Common myeloid progenitor, CD34-positive (primary cell): ENCODE data around the gene CAVIN1.
"Not testable (repeated sequence)": the region's sequence is repeated elsewhere in the genome, so short reads cannot be mapped to it uniquely, and the experiment has no call there.

Experiments
- CTCF ChIA-PET: fragments of 350-600 bp; sonication (Branson Sonifier 250); formaldehyde crosslinking; loops from one replicate; lab custom pipeline; 2021; ENCODE audit warnings: antibody characterized with exemption; lab: Charles Lee
- POLR2A ChIA-PET: fragments of 350-600 bp; sonication (Branson Sonifier 250); formaldehyde crosslinking; loops from one replicate; lab custom pipeline; 2021; ENCODE audit warnings: antibody characterized with exemption; lab: Charles Lee
- DNase-seq, 3 donors: peaks; one replicate each; pipeline versions ENCODE4 v3.0.0 to v3.0.0-alpha.2; 2013
- H3K27ac ChIP-seq, 2 experiments: 1 replicate in 1 of 2; 2 replicates in 1 of 2; pipeline ENCODE4 v1.7.0; 2013; ENCODE audit warnings: inconsistent platforms in 2 of 2, low read length in 2 of 2, mild to moderate bottlenecking in 2 of 2, low read depth in 1 of 2, moderate library complexity in 1 of 2; ENCODE audit not compliant: severe bottlenecking in 2 of 2, insufficient read depth in 1 of 2, poor library complexity in 1 of 2
- H3K27me3 ChIP-seq, 5 experiments: replicated peaks in 2 of 5; 1 replicate in 3 of 5; 2 replicates in 2 of 5; pipeline versions ENCODE4 v1.6.1 to v1.7.0; 2013; ENCODE audit warnings: low read length in 4 of 5, mild to moderate bottlenecking in 2 of 5, moderate library complexity in 2 of 5, inconsistent platforms in 1 of 5; ENCODE audit not compliant: insufficient read depth in 5 of 5, control insufficient read depth in 4 of 5
- H3K36me3 ChIP-seq, 4 experiments: 1 replicate in 2 of 4; 2 replicates in 2 of 4; pipeline versions ENCODE4 v1.6.1 to v1.7.0; 2013; ENCODE audit warnings: low read length in 3 of 4, control low read depth in 1 of 4, mild to moderate bottlenecking in 1 of 4; ENCODE audit not compliant: control insufficient read depth in 4 of 4, insufficient read depth in 4 of 4
- H3K4me1 ChIP-seq, 4 experiments: 1 replicate in 3 of 4; 2 replicates in 1 of 4; pipeline versions ENCODE4 v1.6.1 to v1.7.1; 2013; ENCODE audit warnings: low read length in 3 of 4, mild to moderate bottlenecking in 3 of 4, control low read depth in 1 of 4, inconsistent platforms in 1 of 4, moderate library complexity in 1 of 4; ENCODE audit not compliant: control insufficient read depth in 4 of 4, insufficient read depth in 4 of 4; ENCODE audit errors: control extremely low read depth in 1 of 4
- H3K4me3 ChIP-seq, 7 experiments: 1 replicate in 4 of 7; 2 replicates in 3 of 7; pipeline versions ENCODE4 v1.5.1 to v1.7.0; 2013; ENCODE audit warnings: mild to moderate bottlenecking in 7 of 7, low read length in 6 of 7, moderate library complexity in 6 of 7, inconsistent platforms in 2 of 7, low read depth in 2 of 7, control low read depth in 1 of 7; ENCODE audit not compliant: insufficient read depth in 4 of 7, control insufficient read depth in 1 of 7; ENCODE audit errors: extremely low read depth in 1 of 7
- H3K9me3 ChIP-seq, 5 experiments: 1 replicate in 4 of 5; 2 replicates in 1 of 5; pipeline versions ENCODE4 v1.6.1 to v1.7.1; 2013; ENCODE audit warnings: low read length in 4 of 5, mild to moderate bottlenecking in 2 of 5, inconsistent platforms in 1 of 5, low read depth in 1 of 5, moderate library complexity in 1 of 5; ENCODE audit not compliant: control insufficient read depth in 4 of 5, insufficient read depth in 2 of 5; ENCODE audit errors: control extremely low read depth in 1 of 5
- WGBS: methylation state at CpG from one replicate; pipeline ENCODE4 v1.1.5; 2013; ENCODE audit not compliant: insufficient coverage; 5-methylcytosine and 5-hydroxymethylcytosine counted together

CAVIN1 gene

DNA sequence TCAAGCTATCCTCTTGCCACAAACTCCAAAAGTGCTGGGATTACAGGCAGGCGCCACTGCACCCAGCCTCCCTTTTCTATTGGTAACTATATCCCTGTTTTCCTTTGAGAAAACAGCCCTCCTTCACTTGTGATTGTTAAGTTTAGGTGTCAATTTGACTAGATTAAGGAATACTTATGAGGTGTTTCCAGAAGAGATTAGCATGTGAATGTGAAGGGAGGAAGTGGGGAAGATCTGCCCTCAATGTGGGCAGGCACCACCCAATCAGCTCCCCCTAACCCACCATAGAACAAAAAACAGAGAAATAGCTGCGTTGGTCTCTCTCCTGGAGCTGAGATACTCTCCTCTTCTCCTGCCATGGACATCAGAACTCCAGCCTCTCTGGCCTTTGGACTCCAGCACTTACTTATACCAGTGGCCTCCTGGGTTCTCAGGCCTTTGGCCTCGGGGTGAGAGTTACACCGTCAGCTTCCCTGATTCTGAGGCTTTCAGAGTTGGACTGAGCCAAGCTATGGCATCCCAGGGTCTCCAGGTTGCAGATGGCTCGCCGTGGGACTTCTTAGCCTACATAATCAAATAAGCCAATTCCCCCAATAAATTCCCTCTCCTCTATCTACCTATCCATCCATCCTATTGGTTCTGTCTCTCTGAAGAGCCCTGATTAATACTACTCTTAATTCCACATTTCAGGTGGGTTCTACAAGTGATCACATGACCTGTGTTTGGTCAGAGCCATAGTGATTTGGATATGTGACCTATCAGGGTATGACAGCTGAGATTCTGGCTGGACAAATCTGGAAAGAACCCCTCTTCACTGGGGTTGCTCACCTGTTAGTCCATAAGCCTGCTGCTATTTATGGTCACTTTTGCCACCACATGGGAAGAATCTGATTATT is 22.9 kb downstream of the CAVIN1 start:
- DNase-seq, result no peak
- 83% methylated on average over 5 of the region's 6 CpGs for WGBS
- Histone ChIP-seq H3K4me1 (peaks cover 0 to 22% (median 17%) of the 10 kb centered on the region in 4 experiments), H3K27me3 (no peaks in the 10 kb centered on the region), H3K4me3 (peak overlapping the region in 1 of 7 experiments; percentile 37), H3K27ac (peak overlapping the region in 1 of 2 experiments; percentile 29), H3K9me3 (no peaks in the 10 kb centered on the region), H3K36me3 (peaks cover 0 to 16% (median 12%) of the 10 kb centered on the region in 4 experiments)
- CTCF ChIA-PET, result interaction anchor here (1.3 to 12.1 kb wide), 9 partner anchors 9 to 177 kb away, joined by 3 to 174 read pairs (median 9); partner anchors contain the start of gene STAT3
- POLR2A ChIA-PET, result interaction anchor here (1.5 kb wide), 1 partner anchor 11 kb away, joined by 7 read pairs; the partner anchor contains the start of gene STAT3

DNA sequence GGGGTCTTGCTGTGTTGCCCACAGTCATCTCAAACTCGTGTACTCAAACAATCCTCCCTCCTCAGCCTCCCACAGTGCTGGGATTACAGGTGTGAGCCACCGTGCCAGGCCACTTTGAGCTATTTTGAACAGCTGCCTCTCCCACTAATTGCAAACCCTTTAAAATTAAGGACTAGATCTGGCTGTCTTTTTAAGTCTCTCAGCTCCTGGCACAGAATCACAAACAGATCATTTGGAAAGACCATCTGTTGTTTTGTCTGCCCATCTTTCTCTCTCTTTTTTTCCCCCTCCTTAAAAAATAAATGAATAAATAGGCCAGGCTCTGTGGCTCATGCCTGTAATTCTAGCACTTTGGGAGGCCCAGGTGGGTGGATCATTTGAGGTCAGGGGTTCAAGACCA is 23.9 kb downstream of the CAVIN1 start:
- ChIA-PET POLR2A (interaction anchor here (0.6 to 1.6 kb wide), 3 partner anchors 10 to 113 kb away, joined by 4 to 8 read pairs (median 7); partner anchors contain the start of gene STAT3), CTCF (interaction anchor here (1.0 to 12.1 kb wide), 10 partner anchors 8 to 176 kb away, joined by 3 to 174 read pairs (median 7); partner anchors contain the start of gene STAT3)
- no peaks in the 10 kb centered on the region for H3K27me3 ChIP-seq
- WGBS, result 100% methylated on average over 2 of the region's 2 CpGs
- H3K4me1 ChIP-seq, result peaks cover 0 to 22% (median 17%) of the 10 kb centered on the region in 4 experiments
- H3K9me3 ChIP-seq, result no peaks in the 10 kb centered on the region
- no peak overlapping the region for H3K27ac ChIP-seq
- H3K4me3 ChIP-seq, result no peak overlapping the region
- peaks cover 0 to 6% (median 3%) of the 10 kb centered on the region in 4 experiments for H3K36me3 ChIP-seq
- no peak for DNase-seq

DNA sequence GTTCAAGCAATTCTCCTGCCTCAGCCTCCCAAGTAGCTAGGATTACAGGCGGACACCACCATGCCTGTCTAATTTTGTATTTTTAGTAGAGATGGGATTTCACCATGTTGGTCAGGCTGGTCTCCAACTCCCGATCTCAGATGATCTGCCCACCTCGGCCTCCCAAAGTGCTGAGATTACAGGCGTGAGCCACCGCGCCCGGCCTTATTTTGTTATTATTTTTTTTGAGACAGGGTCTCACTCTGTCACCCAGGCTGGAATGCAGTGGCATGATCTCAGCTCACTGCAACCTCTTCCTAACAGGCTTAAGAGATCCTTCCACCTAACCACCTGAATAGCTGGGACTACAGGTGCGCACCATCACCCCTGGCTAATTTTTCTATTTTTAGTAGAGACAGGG is 27.5 kb downstream of the CAVIN1 start:
- CTCF ChIA-PET, result interaction anchor here (1.1 kb wide), 1 partner anchor 201 kb away, joined by 3 read pairs; the partner anchor contains the start of gene GHDC
- 100% methylated on average over 7 of the region's 8 CpGs for WGBS
- H3K27me3 ChIP-seq, H3K36me3 ChIP-seq, DNase-seq, H3K4me3 ChIP-seq, H3K9me3 ChIP-seq, POLR2A ChIA-PET, H3K27ac ChIP-seq: not testable (repeated sequence)
- peaks cover 0 to 10% (median 7%) of the 10 kb centered on the region in 4 experiments for H3K4me1 ChIP-seq

DNA sequence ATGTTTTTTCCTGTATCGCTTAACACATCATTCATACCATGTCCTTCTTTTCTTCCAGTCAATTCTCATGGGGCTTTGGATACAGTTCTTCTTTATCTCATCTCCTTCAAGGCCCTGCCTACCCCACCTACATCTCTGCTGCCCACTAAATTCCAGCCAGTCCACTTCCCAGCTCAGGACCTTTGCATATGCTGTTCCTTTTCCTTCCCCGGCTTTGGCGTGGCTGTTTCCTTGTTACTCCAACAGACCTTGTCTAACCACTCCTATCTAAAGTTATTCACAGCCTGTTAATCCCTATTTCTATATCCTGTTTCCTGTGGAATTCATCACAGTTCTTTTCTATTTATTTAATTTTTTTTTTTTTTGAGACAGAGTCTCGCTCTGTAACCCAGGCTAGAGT is 28.2 kb downstream of the CAVIN1 start:
- H3K9me3 ChIP-seq, result no peaks in the 10 kb centered on the region
- 100% methylated on average over 3 of the region's 4 CpGs for WGBS
- DNase-seq, result no peak
- POLR2A ChIA-PET, result no interaction called here
- no peak overlapping the region for H3K4me3 ChIP-seq
- H3K27ac ChIP-seq, result no peak overlapping the region
- H3K4me1 ChIP-seq, result peaks cover 2 to 6% (median 4%) of the 10 kb centered on the region in 4 experiments
- no peaks in the 10 kb centered on the region for H3K36me3 ChIP-seq
- no peaks in the 10 kb centered on the region for H3K27me3 ChIP-seq
- CTCF ChIA-PET, result interaction anchor here (1.1 kb wide), 2 partner anchors 37 to 201 kb away, joined by 3 read pairs; partner anchors contain the start of gene GHDC

DNA sequence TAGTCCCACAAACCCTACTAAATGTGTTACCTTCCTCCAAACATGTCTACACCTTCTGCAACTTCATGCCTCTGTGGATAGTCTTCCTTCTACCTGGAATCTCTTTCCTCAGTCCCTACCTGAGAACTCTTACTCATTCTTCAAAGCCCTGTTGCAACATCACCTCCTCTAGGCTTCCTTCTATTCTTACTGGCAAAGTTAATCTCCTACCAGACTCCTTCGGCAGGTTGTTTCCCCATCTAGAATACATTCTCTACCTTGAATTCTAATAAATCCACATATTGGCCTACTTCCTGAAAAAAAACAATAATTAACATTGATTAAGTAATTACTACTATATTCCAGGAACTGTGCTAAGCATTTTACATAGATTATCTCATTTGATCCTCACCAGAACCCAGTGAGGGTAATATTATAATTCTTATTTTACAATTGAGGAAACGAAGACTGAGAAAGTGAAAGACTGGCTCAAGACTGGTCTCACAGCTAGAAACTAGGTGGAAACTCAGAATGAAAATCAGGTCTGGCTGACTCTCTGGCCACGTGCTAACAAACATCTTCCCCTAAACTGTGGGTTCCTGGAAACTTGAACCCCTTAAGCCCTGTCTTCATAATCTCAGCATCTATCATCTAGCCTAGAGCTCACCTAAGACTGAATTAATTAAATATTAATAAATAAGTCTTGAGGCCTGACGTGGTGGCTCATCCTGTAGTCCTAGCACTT is 30.2 kb downstream of the CAVIN1 start:
- CTCF ChIA-PET, result interaction anchor here (2.2 kb wide), 1 partner anchor 11 kb away, joined by 12 read pairs; no protein-coding TSS in a partner anchor
- 100% methylated on average over 2 of the region's 4 CpGs for WGBS
- Histone ChIP-seq H3K27me3 (no peaks in the 10 kb centered on the region), H3K9me3 (no peaks in the 10 kb centered on the region), H3K4me1 (peaks cover 8 to 14% (median 12%) of the 10 kb centered on the region in 4 experiments), H3K36me3 (no peaks in the 10 kb centered on the region), H3K4me3 (no peak overlapping the region), H3K27ac (no peak overlapping the region)
- no peak for DNase-seq
- POLR2A ChIA-PET, result interaction anchor here (0.7 kb wide), 1 partner anchor 1447 kb away, joined by 3 read pairs; no protein-coding TSS in a partner anchor

DNA sequence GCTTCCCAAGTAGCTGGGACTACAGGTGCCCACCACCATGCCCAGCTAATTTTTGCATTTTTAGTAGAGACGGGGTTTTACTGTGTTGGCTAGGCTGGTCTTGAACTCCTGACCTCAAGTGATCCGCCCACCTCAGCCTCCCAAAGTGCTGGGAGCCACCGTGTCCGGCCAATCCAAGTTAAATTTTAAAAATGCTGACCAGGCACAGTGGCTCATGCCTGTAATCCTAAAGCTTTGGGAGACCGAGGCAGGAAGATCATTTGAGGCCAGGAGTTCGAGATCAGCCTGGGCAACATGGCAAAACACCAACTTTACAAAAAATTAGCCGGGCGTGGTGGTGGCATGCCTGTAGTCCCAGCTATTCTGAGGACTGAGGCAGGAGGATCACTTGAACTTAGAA is 31.6 kb downstream of the CAVIN1 start:
- H3K36me3 ChIP-seq, H3K9me3 ChIP-seq, POLR2A ChIA-PET, H3K27ac ChIP-seq, H3K4me3 ChIP-seq, DNase-seq, H3K27me3 ChIP-seq: not testable (repeated sequence)
- H3K4me1 ChIP-seq, result peaks cover 14 to 23% (median 20%) of the 10 kb centered on the region in 4 experiments
- CTCF ChIA-PET, result interaction anchor here (0.8 to 4.4 kb wide), 6 partner anchors 8 to 79 kb away, joined by 3 to 27 read pairs (median 4); no protein-coding TSS in a partner anchor
- WGBS, result 93% methylated on average over 7 of the region's 8 CpGs
